ENCODE measurements around the gene SUGCT.
"Not testable (repeated sequence)": the region's sequence is repeated elsewhere in the genome, so short reads cannot be mapped to it uniquely, and the experiment has no call there.

SUGCT gene

GRCh38 chr7:40134428-40135316 lies at the start of gene SUGCT, which contains the start of gene MPLKIP:
TSS of gene SUGCT (plus strand) at chr7:40135005.
TSS of gene MPLKIP (minus strand) at chr7:40134622. CDS start at chr7:40134567, 55 bp downstream.
- peak; percentile 40 for DNase-seq

DNA sequence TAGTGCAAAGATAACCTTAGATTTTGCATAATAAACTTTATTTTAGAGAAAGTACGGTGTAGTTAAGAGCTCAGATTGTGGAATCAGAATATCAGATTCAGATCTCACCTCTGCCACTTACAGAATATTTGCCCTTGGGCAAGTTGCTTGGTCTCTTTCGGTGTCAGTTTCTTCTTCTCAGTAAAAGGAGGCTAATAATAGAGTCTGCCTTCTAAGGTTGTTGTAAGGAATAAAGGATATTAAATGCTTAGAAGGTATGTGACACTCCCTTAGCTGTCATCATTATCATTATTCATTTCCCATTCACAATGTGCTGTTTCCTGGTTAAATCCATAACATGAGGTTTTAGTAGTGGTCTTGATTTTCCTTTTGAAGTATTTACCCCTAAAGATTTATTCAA lies 42.6 kb upstream of the SUGCT start:
- DNase-seq, result no peak

- DNase-seq, result no peak
Observed at GRCh38 chr7:40093631-40094350, 41.0 kb upstream of the SUGCT start.

DNA sequence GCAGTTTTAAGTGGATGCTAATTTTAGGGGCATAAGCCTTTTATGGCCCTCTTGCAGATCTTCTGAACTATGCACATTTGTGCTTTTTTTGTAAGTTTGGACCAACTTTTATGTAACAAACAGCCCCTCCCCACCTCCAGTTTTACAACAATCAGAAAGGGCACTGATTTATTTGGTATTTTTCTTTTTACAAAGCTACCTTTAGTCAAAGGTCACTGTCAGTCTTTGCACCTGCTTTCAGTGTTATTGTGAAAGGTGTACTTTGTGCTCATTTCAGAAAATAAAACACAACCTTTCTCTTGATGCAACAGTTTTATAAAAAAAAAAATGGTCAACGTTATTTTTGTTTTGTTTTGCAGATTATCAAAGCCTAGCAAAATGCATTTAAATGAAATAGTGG lies 39.6 kb upstream of the SUGCT start:
- DNase-seq, result no peak

DNA sequence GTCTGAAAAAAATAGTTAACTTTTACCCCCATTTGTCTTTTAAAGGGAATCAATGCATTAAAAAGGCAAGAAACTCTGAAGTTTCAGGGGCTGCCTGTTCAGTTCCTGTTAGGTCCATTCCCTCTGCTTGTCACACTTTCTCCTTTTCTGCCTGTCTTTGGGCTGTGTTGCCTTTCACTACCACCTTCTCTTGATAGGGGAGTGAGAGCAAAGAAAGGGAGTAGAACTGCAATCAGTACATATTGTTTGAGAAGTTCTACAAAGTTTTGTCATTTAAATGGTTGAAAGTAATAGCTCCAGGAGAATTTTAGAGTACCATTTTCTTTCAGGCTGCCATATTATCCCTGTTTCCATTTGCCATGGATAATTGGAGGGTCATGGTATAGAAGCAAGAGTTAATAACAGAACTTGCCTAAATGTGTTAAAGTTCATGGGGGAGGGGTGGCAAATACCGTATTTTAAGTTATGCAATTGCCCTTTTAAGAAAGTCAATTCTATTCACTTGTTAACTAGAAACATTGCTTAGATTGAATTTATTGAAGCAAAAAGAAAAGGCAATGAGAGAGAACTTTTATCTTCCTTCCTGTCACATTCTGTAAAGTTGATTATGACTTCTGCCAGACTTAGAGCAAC lies 39.0 kb upstream of the SUGCT start:
- DNase-seq, result no peak

DNA sequence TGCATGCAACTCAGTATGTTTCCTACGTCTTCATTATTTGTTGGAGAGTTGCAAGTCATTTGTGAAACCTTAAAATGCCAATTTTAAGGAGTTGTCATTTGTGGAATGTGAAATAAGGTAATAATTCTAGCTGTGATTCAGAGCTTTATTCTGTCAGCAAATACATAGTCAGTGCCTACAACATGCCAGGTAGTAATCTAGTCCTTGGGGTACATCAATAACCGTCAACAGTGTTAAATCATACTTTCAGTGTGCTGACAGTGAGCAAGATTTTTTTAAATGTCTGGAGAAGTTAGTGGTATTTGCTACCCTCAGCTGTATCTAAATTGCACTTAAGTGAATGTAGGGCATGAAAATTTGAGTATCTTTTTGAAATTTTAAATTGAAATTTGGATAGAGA lies 37.1 kb upstream of the SUGCT start:
- no peak for DNase-seq

DNA sequence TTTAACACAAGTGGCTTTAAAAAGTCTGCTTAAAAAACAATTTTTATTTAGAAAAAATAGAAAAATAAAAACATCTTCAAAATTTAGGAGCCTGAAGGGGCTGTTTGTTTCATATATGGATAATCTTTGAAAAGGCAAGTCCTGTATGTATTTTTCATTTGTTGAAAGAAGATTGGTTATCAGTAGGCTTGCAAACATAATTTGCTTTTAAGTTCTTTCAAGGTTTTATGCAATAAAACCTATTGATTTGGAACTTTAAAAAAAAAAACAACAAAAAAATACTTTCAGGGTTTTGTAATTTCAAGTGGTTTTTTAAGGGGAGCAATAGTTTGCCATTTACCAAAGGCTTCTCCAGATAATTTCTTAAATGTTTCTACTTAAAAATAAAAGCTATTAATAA lies 36.0 kb upstream of the SUGCT start:
- no peak for DNase-seq

DNA sequence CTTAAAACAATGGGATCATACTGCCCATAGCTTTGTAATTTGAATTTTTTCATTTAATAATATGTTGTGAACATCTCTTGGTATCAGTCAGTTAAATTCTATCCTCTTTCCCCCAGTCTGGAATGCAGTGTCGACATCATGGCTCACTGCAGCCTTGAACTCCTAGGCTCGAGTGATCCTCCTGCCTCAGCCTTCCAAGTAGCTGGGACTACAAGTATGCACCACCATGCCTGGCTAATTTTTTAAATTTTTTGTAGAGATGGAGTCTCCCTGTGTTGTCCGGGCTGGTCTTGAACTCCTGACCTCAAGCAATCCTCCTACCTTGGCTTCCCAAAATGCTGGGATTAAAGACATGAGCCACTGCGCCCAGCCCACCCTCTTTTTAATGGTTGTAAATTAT lies 35.0 kb upstream of the SUGCT start:
- DNase-seq, result no peak

DNA sequence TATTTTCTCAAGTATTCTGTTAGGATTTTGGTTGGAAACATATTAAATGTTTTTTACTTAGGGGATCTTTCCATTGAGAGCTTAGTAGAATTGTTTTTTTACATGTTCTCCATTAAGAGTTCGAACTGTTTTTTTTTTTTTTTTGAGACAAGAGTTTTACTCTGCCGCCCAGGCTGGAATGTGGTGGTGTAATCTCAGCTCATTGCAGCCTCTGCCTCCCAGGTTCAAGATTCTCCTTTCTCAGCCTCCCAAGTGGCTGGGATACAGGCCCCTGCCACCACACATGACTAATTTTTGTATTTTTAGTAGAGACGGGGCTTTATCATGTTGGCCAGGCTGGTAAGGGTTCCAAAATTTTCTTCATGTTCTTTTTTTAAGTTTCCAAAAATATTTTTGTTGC lies 33.6 kb upstream of the SUGCT start:
- no peak for DNase-seq

DNA sequence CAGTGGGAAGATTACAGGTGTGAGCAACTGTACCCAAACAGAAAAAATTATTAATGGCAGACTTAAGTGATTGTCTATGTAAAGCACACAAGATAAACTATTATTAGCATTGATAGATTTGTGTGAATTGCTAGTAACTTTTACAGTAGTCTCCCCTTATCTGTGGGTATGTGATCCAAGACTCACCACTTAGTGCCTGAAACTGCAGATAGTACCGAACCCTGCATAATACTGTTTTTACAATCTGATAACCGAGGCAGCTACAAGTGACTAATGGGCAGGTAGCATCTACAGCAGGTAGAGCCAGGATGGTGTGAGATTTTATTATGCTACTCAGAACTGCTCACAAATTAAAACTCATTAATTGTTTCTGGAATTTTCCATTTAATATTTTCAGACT lies 31.9 kb upstream of the SUGCT start:
- DNase-seq, result no peak

DNA sequence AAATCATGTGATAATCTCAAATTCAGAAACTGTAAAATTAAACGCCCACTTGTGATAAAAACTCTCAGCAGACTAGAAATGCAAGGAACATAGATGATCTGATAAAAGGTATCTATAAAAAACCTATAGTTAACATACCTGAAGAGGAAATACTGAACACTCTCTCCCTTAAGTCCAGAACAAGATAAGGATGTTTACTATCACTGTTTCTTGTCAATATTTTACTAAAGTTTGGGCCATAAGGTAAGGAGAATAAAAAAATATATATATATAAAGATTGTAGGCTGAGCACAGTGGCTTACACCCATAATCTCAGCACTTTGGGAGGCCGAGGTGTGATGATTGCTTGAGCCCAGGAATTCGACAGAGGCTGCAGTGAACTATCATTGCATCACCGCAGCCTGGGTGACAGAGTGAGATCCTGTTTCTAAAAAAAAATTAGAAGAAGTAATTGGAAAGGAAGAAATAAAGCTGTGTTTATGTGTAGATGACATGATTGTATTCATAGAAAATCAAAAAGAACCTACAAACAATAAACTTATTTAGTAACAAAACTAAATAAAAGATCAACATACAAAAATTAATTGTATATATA lies 28.8 kb upstream of the SUGCT start:
- no peak for DNase-seq

DNA sequence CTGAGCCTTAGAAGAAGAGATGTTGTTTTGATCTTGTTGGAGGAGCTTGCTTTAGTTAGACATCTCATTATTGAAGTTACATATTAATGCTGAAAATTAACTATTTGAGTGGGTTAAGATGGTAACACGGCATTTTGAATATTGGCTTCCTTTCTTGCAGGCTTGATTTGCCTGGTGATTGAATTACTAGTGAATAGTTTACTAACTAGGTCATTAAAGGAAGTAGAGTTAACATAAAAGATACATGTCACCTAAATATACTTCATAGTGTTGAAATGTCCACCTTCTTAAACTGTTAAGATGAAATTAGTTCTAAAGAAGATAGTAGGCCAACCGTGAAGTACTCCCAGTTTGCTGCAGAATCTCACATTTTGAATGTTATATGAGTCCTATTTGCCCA lies 18.9 kb upstream of the SUGCT start:
- no peak for DNase-seq

- DNase-seq, result not testable (repeated sequence)
Observed at GRCh38 chr7:40117199-40117598, 17.6 kb upstream of the SUGCT start.

DNA sequence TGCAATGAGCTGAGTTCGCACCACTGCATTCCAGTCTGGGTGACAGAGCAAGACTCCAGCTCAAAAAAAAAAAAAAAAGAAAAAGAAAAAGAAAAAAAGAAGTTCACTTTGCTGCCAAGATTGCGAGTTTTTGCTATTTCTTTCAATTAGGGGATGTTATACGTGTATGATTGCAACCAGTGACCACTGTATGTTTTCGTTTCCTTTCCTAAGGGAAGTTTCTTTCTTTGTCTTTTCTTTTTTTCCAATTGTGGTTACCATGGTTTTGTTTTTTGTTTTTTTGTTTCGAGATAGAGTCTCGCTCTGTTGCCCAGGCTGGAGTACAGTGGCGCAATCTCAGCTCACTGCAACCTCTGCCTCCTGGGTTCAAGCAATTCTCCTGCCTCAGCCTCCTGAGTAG lies 16.6 kb upstream of the SUGCT start:
- DNase-seq, result not testable (repeated sequence)

- DNase-seq, result no peak
Observed at GRCh38 chr7:40120020-40120419, 14.8 kb upstream of the SUGCT start.

GRCh38 chr7:40122100-40122939 lies 12.5 kb upstream of the SUGCT start:
- DNase-seq, result not testable (repeated sequence)

- no peak for DNase-seq
Observed at GRCh38 chr7:40122940-40123254, 11.9 kb upstream of the SUGCT start.

GRCh38 chr7:40133561-40134427 lies 1.0 kb upstream of the SUGCT start:
- DNase-seq, result no peak

DNA sequence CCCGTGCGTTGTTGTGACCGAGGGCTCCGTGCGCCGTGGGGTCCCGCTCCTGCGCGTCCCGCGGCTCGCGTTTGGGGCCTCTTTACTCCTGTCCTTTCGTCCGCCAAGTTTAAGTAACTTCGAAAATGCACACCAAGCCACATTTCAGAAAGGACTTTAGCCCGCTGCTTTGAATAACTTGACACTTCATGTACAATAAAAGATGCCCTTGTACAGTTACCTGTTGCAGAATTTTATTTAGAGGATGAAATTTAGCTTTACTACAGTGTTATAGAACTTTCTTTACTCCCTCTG lies 459 bp downstream of the SUGCT start:
- no peak for DNase-seq

- DNase-seq, result no peak
Observed at GRCh38 chr7:40137563-40137962, 2.8 kb downstream of the SUGCT start.

GRCh38 chr7:40138973-40139372 lies 4.2 kb downstream of the SUGCT start:
- DNase-seq, result no peak

DNA sequence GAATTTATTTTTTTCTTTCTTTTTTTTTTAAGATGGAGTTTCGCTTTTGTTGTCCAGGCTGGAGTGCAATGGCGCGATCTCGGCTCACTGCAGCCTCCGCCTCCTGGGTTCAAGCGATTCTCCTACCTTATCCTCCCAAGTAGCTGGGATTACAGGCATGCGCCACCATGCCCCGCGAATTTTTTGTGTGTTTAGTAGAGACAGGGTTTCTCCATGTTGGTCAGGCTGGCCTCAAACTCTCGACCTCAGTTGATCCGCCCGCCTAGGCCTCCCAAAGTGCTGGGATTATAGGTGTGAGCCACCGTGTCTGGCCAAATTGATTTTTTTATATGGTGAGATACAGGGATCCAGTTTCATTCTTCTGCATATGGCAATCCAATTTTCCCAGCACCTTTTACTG lies 5.1 kb downstream of the SUGCT start:
- DNase-seq, result not testable (repeated sequence)

All from NCI-H1048 (cell line).